ENCODE results near the gene PCCA.

- no peak for TF ChIP-seq CTCF (IDR thresholded peaks at IDR 0.05)
- no peak for TF ChIP-seq POLR2A (IDR thresholded peaks at IDR 0.05)
Measured at GRCh38 chr13:100138859-100139491, 50.1 kb downstream of the PCCA start.

Data from Peyer's patch (tissue), 4 donors.